Kidney (tissue), 14 donors: ENCODE data around the gene FASLG. TPM values are rescaled to one million over a fixed set of nuclear protein-coding genes. Genes with fewer than 3 reads are reported as not detected.

ENCODE experiments used
- DNase-seq, 5 donors: peaks; one replicate each; pipeline ENCODE4 v3.0.0-alpha.2; 2013 to 2020
- FAIRE-seq: peaks from 2 replicates; lab custom pipeline; 2012; peaks lifted over from hg19 to GRCh38; lab: Jason Lieb, UNC
- H3K27ac ChIP-seq, 2 donors: one replicate each; pipeline ENCODE4 v1.7.0; 2013; ENCODE audit warnings: low read depth in 2 of 2, low read length in 2 of 2, inconsistent platforms in 1 of 2
- H3K27me3 ChIP-seq: one replicate; pipeline ENCODE4 v1.7.1; 2013; ENCODE audit warnings: low read length, inconsistent platforms; ENCODE audit not compliant: control insufficient read depth, insufficient read depth
- H3K36me3 ChIP-seq, 3 donors: one replicate each; pipeline versions ENCODE4 v1.7.0 to v1.7.1; 2013; ENCODE audit warnings: low read length in 3 of 3, control low read depth in 1 of 3, inconsistent platforms in 1 of 3; ENCODE audit not compliant: insufficient read depth in 3 of 3, control insufficient read depth in 2 of 3
- H3K4me1 ChIP-seq, 3 donors: one replicate each; pipeline versions ENCODE4 v1.7.0 to v1.7.1; 2013; ENCODE audit warnings: low read length in 3 of 3, inconsistent platforms in 1 of 3, low read depth in 1 of 3; ENCODE audit not compliant: control insufficient read depth in 2 of 3, insufficient read depth in 2 of 3
- H3K4me3 ChIP-seq, 3 donors: one replicate each; pipeline versions ENCODE4 v1.7.0 to v1.8.1; 2013; ENCODE audit warnings: low read length in 3 of 3, control low read depth in 1 of 3, inconsistent platforms in 1 of 3
- H3K9ac ChIP-seq, 3 donors: one replicate each; pipeline versions ENCODE4 v1.7.0 to v1.7.1; 2013; ENCODE audit warnings: low read length in 3 of 3, control low read depth in 1 of 3, inconsistent platforms in 1 of 3
- H3K9me3 ChIP-seq, 3 donors: one replicate each; pipeline versions ENCODE4 v1.7.0 to v1.7.1; 2013; ENCODE audit warnings: low read length in 3 of 3, control low read depth in 1 of 3, inconsistent platforms in 1 of 3; ENCODE audit not compliant: control insufficient read depth in 2 of 3, insufficient read depth in 1 of 3
- CTCF ChIP-seq: IDR thresholded peaks from 3 replicates; pipeline ENCODE4 v1.5.1; 2012; ENCODE audit warnings: mild to moderate bottlenecking, moderate library complexity, borderline replicate concordance; ENCODE audit not compliant: insufficient read depth; ENCODE audit errors: extremely low read depth
- intact Hi-C: fragments of 100-400 bp; cut with DNase I; formaldehyde crosslinking; loops from one replicate; pipeline ENCODE4 v1.11.1; 2022
- polyA plus RNA-seq: library from polyadenylated mRNA; stranded (reverse); fragments of 350-450 nt; fragmentation: Illumina TruSeq; extraction: RNeasy Lipid Tissue Mini Kit (QIAGEN cat#74804); gene quantifications from one replicate; pipeline ENCODE4 v1.2.3, GENCODE V29; 2014; ENCODE audit warnings: low read depth, low replicate concordance; ENCODE audit not compliant: insufficient read depth
- total RNA-seq: library from RNA; stranded (reverse); fragmentation: NEBNext Ultra II Directional; extraction: Animal tissue kit (Norgen Biotek cat#: 25700); gene quantifications from one replicate; pipeline ENCODE4 v1.2.1, GENCODE V29; 2021
- donor health status: control.
- donor health status: control.
- donor health status: control.
- donor health status: control.
- donor health status: control.
- donor health status: DM: yes; HTN: yes; CAD: no.
- donor health status: Normal renal cell carcinoma (clear cell type).

Gene FASLG
- total and polyA plus RNA-seq, 2 donors from 2014 or later, result 0.50 TPM; not detected in 1

- FAIRE-seq (no peak), DNase-seq (no peak)
- no peak for TF ChIP-seq CTCF
- Histone ChIP-seq H3K4me3 (no peak overlapping the region), H3K36me3 (no peaks in the 10 kb centered on the region), H3K9me3 (no peaks in the 10 kb centered on the region), H3K27ac (no peak overlapping the region), H3K9ac (no peak overlapping the region), H3K27me3 (no peaks in the 10 kb centered on the region), H3K4me1 (no peaks in the 10 kb centered on the region)
- intact Hi-C loops, result no loop called here
Observed at GRCh38 chr1:172669011-172669410, 10.1 kb downstream of the FASLG start.

DNA sequence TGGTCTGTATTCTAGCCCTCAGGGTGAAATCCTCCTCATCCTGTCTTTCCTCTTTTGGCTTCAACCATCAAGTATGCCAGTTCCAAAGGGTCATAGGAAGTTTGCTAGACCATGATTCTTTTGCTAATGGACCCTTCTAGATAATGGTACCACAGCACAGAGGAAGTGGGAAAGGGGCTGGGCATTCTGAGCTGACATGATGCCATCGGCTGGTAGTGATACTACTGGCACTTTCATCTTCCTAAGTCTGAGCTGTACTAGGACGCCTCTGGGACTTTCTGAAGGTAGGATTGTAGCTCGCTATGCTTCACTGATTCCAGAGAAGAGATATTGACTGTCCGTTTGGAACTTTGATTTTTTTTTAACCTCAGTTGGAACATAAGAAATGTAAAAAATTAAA lies 11.4 kb downstream of the FASLG start:
- intact Hi-C loops, result no loop called here
- Histone ChIP-seq H3K4me1 (no peaks in the 10 kb centered on the region), H3K9me3 (no peaks in the 10 kb centered on the region), H3K9ac (no peak overlapping the region), H3K27me3 (no peaks in the 10 kb centered on the region), H3K27ac (no peak overlapping the region), H3K4me3 (no peak overlapping the region), H3K36me3 (no peaks in the 10 kb centered on the region)
- no peak for TF ChIP-seq CTCF
- FAIRE-seq (no peak), DNase-seq (no peak)

DNA sequence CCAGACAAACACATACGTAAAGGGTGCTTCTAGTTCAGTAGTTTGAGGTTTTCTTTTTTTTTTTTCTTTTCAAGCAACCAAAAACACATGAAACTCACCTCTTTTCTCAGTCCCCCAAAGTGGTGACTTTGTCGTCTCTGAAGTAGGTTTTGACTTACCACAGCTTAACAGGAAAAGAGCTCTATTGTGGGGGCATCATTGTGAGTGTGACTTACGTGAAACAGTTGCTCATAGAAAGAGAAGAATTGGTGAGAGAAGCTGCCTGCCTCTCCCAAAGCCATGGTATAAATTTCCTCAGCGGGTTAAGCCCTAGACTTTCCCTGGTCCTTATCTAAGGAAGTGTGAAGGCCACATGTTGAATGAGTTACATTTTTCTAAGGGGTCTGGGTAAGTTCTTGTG lies 11.9 kb downstream of the FASLG start:
- no peaks in the 10 kb centered on the region for H3K36me3 ChIP-seq
- H3K27ac ChIP-seq, result no peak overlapping the region
- intact Hi-C loops, result no loop called here
- H3K4me3 ChIP-seq, result no peak overlapping the region
- TF ChIP-seq CTCF, result no peak
- H3K9ac ChIP-seq, result no peak overlapping the region
- FAIRE-seq, result no peak
- H3K9me3 ChIP-seq, result no peaks in the 10 kb centered on the region
- no peak for DNase-seq
- H3K27me3 ChIP-seq, result no peaks in the 10 kb centered on the region
- no peaks in the 10 kb centered on the region for H3K4me1 ChIP-seq

DNA sequence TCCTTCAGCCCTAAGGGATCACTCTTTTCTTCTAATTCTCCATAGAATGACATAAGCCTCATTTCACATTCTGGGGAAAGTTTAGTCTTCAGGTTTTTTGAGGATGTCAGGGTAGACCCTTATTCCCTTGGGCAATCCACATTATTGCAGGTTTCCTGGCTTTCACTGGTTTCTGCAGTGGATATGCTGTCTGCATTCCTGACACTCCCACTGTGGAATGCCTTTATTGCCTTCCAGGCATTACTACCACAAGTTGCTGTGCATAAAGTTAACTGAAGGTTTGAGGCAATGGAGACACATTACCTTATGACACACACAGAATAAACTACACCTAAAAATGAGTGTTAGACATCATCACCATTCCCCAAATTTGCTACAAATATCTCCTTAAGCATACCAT lies 12.7 kb downstream of the FASLG start:
- Histone ChIP-seq H3K27ac (no peak overlapping the region), H3K4me3 (no peak overlapping the region), H3K4me1 (no peaks in the 10 kb centered on the region), H3K27me3 (no peaks in the 10 kb centered on the region), H3K36me3 (no peaks in the 10 kb centered on the region), H3K9ac (no peak overlapping the region), H3K9me3 (no peaks in the 10 kb centered on the region)
- DNase-seq (no peak), FAIRE-seq (no peak)
- intact Hi-C loops, result no loop called here
- TF ChIP-seq CTCF, result no peak
